Astrocyte of the cerebellum (primary cell): ENCODE data around the gene LYST.

ENCODE experiments used
- DNase-seq: peaks from one replicate; pipeline ENCODE4 v3.0.0-alpha.2; 2011; ENCODE audit warnings: low read depth
- H3K4me3 ChIP-seq: 2 replicates; pipeline ENCODE4 v1.5.1; 2011; ENCODE audit warnings: mild to moderate bottlenecking, low read depth, low read length, moderate library complexity
- in situ Hi-C: cut with HindIII; loops from 2 replicates; pipeline ENCODE4 v1.10.0; 2017; ENCODE audit warnings: low sequenced_read_pairs
- TF ChIP-seq, protein P1 (sequence below): IDR thresholded peaks from 2 replicates; pipeline ENCODE4 v1.5.1; 2012; ENCODE audit warnings: low read length, low read depth, moderate library complexity, mild to moderate bottlenecking; ENCODE audit errors: missing control alignments

Gene LYST

DNA sequence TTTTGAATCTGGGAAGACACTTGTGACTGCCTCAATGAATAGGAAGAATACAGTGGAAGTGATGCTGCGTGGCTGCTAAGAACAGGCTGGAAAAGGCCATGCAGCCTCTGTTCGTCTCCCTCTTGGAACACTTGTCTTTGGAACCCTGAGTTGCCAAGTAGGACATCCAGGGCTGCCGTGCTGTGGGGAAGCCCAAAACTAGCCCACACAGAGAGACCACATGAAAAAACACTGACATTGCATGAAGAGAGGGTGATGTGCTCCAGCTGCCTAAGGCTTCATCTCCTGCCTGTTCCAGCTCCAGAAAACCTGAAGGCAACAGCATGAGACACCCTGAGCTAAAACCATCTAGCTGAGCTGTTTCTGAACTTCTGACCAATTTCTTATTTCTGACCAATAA lies 156.0 kb downstream of the LYST start:
- TF ChIP-seq, protein P1, sequence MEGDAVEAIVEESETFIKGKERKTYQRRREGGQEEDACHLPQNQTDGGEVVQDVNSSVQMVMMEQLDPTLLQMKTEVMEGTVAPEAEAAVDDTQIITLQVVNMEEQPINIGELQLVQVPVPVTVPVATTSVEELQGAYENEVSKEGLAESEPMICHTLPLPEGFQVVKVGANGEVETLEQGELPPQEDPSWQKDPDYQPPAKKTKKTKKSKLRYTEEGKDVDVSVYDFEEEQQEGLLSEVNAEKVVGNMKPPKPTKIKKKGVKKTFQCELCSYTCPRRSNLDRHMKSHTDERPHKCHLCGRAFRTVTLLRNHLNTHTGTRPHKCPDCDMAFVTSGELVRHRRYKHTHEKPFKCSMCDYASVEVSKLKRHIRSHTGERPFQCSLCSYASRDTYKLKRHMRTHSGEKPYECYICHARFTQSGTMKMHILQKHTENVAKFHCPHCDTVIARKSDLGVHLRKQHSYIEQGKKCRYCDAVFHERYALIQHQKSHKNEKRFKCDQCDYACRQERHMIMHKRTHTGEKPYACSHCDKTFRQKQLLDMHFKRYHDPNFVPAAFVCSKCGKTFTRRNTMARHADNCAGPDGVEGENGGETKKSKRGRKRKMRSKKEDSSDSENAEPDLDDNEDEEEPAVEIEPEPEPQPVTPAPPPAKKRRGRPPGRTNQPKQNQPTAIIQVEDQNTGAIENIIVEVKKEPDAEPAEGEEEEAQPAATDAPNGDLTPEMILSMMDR, result no peak
- in situ Hi-C loops, result no loop called here
- no peak overlapping the region for H3K4me3 ChIP-seq
- no peak for DNase-seq

DNA sequence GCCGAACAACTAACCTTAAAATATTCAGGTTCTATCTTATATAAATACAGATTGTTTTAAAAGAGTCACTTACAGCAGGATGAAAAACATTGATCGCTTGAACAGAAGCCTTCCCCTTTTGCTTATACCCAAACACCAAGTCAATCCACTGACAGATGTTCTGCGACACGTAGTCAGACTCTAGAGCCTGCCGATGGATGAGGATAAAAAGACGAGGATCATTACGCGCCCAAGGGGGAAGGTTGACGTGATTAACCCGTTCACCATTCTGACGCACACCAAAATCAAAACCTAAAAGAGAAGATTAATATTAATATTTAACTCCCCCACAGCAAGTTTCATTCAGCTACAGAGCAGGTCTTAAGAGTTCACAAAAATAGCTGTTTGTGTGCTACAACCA lies 157.7 kb downstream of the LYST start:
- in situ Hi-C loops, result no loop called here
- no peak overlapping the region for H3K4me3 ChIP-seq
- TF ChIP-seq, protein P1, result no peak
- no peak for DNase-seq

- no peak overlapping the region for H3K4me3 ChIP-seq
- TF ChIP-seq, protein P1, result no peak
- in situ Hi-C loops, result no loop called here
- peak; percentile 29 for DNase-seq
These were observed 158.2 kb downstream of the LYST start for GRCh38 chr1:235708390-235708962.

DNA sequence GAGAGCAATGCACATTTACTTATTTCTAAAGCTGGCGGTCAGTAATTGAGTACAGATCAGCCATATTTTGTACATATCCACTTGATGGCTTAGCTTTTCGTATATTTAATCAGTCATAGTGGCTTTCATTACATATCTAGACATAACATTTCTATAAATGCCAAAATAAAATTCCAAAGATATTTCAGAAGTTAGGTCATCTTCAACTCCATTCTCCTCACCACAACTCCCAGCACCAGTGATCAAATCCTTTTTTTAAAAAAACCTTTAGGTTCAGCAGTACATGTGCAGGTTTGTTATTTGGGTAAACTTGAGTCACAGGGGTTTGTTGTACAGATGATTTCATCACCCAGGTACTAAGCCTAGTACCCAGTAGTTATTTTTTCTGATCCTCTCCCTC lies 163.2 kb downstream of the LYST start:
- DNase-seq, result peak; percentile 40
- in situ Hi-C loops, result no loop called here
- H3K4me3 ChIP-seq, result no peak overlapping the region
- TF ChIP-seq, protein P1, result no peak

GRCh38 chr1:235702412-235702811 lies 164.3 kb downstream of the LYST start:
- TF ChIP-seq, protein P1, result no peak
- in situ Hi-C loops, result no loop called here
- no peak for DNase-seq
- no peak overlapping the region for H3K4me3 ChIP-seq

- H3K4me3 ChIP-seq, result no peak overlapping the region
- in situ Hi-C loops, result no loop called here
- TF ChIP-seq, protein P1, result no peak
- DNase-seq, result no peak
These were observed 169.2 kb downstream of the LYST start for GRCh38 chr1:235697508-235697907.
